GM12864 (cell line): ENCODE data around the gene GGACT.
"Not testable (repeated sequence)": the region's sequence is repeated elsewhere in the genome, so short reads cannot be mapped to it uniquely, and the experiment has no call there.

Experiments used
- DNase-seq: peaks from one replicate; pipeline ENCODE4 v3.0.0-alpha.2; 2011; ENCODE audit warnings: low read depth
- H3K4me3 ChIP-seq: 2 replicates; pipeline ENCODE4 v1.5.1; 2011; ENCODE audit warnings: mild to moderate bottlenecking, low read depth, low read length, control low read depth
- CTCF ChIP-seq: IDR thresholded peaks from 2 replicates; pipeline ENCODE4 v1.5.1; 2011; ENCODE audit warnings: low read depth, mild to moderate bottlenecking, moderate library complexity, low read length, control low read depth, inconsistent platforms; ENCODE audit errors: missing control alignments

GGACT gene

DNA sequence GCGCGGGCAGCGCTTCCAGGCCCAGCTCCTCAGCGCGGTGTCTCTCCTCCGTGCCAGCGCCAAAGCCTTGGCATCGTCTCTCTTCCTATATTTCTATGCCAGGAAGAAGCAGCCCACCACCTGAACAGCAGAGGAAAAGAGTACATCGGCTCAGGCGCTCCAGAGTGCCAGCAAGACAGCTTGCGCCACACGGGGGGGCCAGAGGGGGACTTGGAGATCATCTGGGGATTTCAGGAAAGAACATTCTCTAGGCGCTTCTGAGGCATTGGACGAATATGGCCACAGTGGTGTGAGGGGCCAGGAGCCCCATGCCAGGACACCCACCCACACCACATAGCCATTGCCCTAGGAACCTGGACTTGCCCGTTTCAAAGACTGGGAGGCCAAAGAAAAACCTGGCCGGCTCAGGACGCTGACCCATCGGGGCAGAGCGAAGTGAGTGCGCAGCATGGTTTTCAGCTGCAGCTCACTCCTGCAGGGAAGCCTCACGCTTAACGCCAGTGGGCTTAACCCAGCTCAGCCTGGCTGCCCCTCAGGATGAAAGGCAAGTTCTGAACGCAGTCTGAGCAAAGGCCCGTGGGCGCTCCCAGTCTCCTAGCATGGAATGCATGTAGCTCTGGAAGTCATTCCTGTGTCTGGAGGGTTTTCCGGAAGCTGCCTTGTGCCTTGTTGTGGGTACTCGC, 62.1 kb downstream of the GGACT start:
- no peak for TF ChIP-seq CTCF
- DNase-seq, result no peak
- no peak overlapping the region for H3K4me3 ChIP-seq

GRCh38 chr13:100525453-100526317, 62.9 kb downstream of the GGACT start:
- no peak for DNase-seq
- no peak overlapping the region for H3K4me3 ChIP-seq
- TF ChIP-seq CTCF, result no peak

DNA sequence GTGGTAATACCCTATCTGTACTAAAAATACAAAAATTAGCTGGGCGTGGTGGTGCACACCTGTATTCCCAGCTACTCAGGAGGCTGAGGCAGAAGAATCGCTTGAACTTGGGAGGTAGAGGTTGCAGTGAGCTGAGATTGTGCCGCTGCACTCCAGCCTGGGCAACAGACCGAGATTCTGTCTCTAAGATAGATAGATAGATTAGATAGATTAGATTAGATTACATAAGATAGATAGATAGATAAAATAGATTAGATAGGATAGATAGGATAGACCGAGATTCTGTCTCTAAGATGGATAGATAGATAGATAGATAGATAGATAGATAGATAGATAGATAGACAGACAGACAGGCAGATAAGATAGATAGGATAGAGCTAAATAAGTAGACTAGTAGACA, 63.9 kb downstream of the GGACT start:
- not testable (repeated sequence) for DNase-seq, H3K4me3 ChIP-seq

DNA sequence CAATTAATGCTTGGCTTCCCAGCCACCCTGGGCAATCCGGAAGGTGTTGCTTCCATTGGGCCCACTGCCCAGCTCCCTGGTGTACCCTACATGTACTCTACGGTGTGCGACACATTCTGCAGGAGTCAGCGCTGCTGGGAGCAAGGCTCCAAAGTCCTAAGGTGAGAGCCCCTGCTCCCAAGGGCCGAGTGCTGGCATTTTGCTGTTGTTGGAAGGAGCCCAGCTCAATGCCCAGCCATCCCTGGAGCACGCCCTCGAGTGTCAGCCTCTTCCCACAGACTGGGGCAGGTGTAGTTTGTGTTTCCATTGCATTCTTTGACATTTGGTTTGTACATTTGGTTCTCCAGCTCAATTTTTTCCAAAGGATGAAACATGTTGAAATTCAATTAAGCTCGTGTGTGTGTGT, 64.6 kb downstream of the GGACT start:
- DNase-seq, result no peak
- H3K4me3 ChIP-seq, result no peak overlapping the region
- TF ChIP-seq CTCF, result no peak

DNA sequence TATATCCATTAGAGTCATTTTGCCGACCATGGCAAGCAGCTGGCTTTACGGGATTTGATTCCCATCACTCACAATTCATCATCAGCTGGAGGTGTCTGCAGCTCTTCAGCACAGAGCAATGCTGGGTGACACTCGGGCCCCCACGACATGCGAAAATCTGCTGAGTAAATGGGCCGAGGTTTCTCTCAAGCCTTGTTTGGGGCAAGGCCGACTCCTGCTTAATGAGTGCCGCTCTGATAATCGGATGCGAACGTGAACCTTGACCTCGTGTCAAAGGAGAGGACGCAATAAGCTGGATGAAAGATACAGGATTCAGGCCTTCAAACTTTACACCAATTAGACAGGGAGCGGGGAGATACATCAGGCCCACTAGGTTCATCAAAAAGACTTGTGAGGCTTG, 65.2 kb downstream of the GGACT start:
- no peak for DNase-seq
- no peak overlapping the region for H3K4me3 ChIP-seq
- TF ChIP-seq CTCF, result no peak

- no peak for DNase-seq
- no peak overlapping the region for H3K4me3 ChIP-seq
- TF ChIP-seq CTCF, result no peak
Observed at GRCh38 chr13:100522618-100523309, 65.8 kb downstream of the GGACT start.

- no peak overlapping the region for H3K4me3 ChIP-seq
- no peak for TF ChIP-seq CTCF
- DNase-seq, result no peak
Observed at GRCh38 chr13:100521851-100522617, 66.6 kb downstream of the GGACT start.
